H9 (cell line): Measurements from ENCODE around the gene CCDC92B. TPM values are rescaled to one million over a fixed set of nuclear protein-coding genes. Genes with fewer than 3 reads are reported as not detected.
A peak's percentile ranks its signal among the peaks of the same experiment; 100 is the strongest.
"Not testable (repeated sequence)": the region's sequence is repeated elsewhere in the genome, so short reads cannot be mapped to it uniquely, and the experiment has no call there.

Experiments used
- DNase-seq: peaks from one replicate; pipeline ENCODE4 v3.0.0-alpha.2; 2017
- H2AFZ ChIP-seq: one replicate; pipeline ENCODE4 v1.6.1; 2013; ENCODE audit warnings: mild to moderate bottlenecking, low read length, control low read depth, moderate library complexity
- H2AK5ac ChIP-seq: 2 replicates; pipeline ENCODE4 v1.6.1; 2013; ENCODE audit warnings: low read length, control low read depth, mixed read lengths; ENCODE audit not compliant: insufficient read length
- H2BK120ac ChIP-seq: one replicate; pipeline ENCODE4 v1.6.1; 2013; ENCODE audit warnings: low read depth, mild to moderate bottlenecking, low read length, control low read depth, inconsistent platforms; ENCODE audit not compliant: poor library complexity, severe bottlenecking
- H2BK12ac ChIP-seq: 2 replicates; pipeline ENCODE4 v1.6.1; 2013; ENCODE audit warnings: low read length, control low read depth, mixed read lengths, low read depth; ENCODE audit not compliant: insufficient read length
- H2BK15ac ChIP-seq: 2 replicates; pipeline ENCODE4 v1.6.1; 2013; ENCODE audit warnings: low read depth, low read length, control low read depth
- H2BK20ac ChIP-seq: one replicate; pipeline ENCODE4 v1.6.1; 2013; ENCODE audit warnings: low read depth, mild to moderate bottlenecking, low read length, control low read depth, inconsistent platforms; ENCODE audit not compliant: poor library complexity, severe bottlenecking
- H2BK5ac ChIP-seq: 2 replicates; pipeline ENCODE4 v1.6.1; 2013; ENCODE audit warnings: low read length, control low read depth, mixed read lengths; ENCODE audit not compliant: insufficient read length
- H3K14ac ChIP-seq: 2 replicates; pipeline ENCODE4 v1.6.1; 2013; ENCODE audit warnings: low read length, control low read depth; ENCODE audit not compliant: insufficient read depth
- H3K18ac ChIP-seq: 2 replicates; pipeline ENCODE4 v1.6.1; 2013; ENCODE audit warnings: low read depth, mild to moderate bottlenecking, mixed read lengths, low read length, control low read depth; ENCODE audit not compliant: insufficient read length
- H3K23ac ChIP-seq: 2 replicates; pipeline ENCODE4 v1.6.1; 2013; ENCODE audit warnings: low read length, control low read depth, mixed read lengths, low read depth; ENCODE audit not compliant: insufficient read length
- H3K23me2 ChIP-seq: 2 replicates; pipeline ENCODE4 v1.6.1; 2013; ENCODE audit warnings: low read depth, mild to moderate bottlenecking, mixed read lengths, low read length, control low read depth; ENCODE audit not compliant: insufficient read length, poor library complexity, severe bottlenecking
- H3K27ac ChIP-seq: 2 replicates; pipeline ENCODE4 v1.5.1; 2013; ENCODE audit warnings: low read length, control low read depth, mixed read lengths, low read depth; ENCODE audit not compliant: insufficient read length
- H3K27me3 ChIP-seq: 2 replicates; pipeline ENCODE4 v1.6.1; 2013; ENCODE audit warnings: low read length, control low read depth, inconsistent platforms; ENCODE audit not compliant: insufficient read depth
- H3K4ac ChIP-seq: 2 replicates; pipeline ENCODE4 v1.6.1; 2013; ENCODE audit warnings: low read depth, mild to moderate bottlenecking, control low read depth, inconsistent platforms, low read length, moderate library complexity
- H3K4me1 ChIP-seq: 2 replicates; pipeline ENCODE4 v1.6.1; 2013; ENCODE audit warnings: low read length, control low read depth, inconsistent platforms; ENCODE audit not compliant: insufficient read depth
- H3K4me2 ChIP-seq: 2 replicates; pipeline ENCODE4 v1.6.1; 2013; ENCODE audit warnings: low read length, control low read depth, mixed read lengths; ENCODE audit not compliant: insufficient read length, insufficient read depth
- H3K56ac ChIP-seq: 2 replicates; pipeline ENCODE4 v1.6.1; 2013; ENCODE audit warnings: low read depth, mild to moderate bottlenecking, mixed read lengths, low read length, control low read depth; ENCODE audit not compliant: insufficient read length
- H3K79me1 ChIP-seq: 2 replicates; pipeline ENCODE4 v1.6.1; 2013; ENCODE audit warnings: low read depth, mild to moderate bottlenecking, moderate library complexity, low read length, control low read depth, inconsistent platforms; ENCODE audit not compliant: insufficient read depth, poor library complexity, severe bottlenecking
- H3K79me2 ChIP-seq: 2 replicates; pipeline ENCODE4 v1.6.1; 2013; ENCODE audit warnings: low read length, control low read depth, inconsistent platforms; ENCODE audit not compliant: insufficient read depth
- H3K9ac ChIP-seq: 2 replicates; pipeline ENCODE4 v1.6.1; 2013; ENCODE audit warnings: low read length, control low read depth, mixed read lengths; ENCODE audit not compliant: insufficient read length; ENCODE audit errors: extremely low read depth
- H3K9me3 ChIP-seq: one replicate; pipeline ENCODE4 v1.6.1; 2013; ENCODE audit warnings: low read depth, low read length, inconsistent platforms; ENCODE audit not compliant: control insufficient read depth
- H3T11ph ChIP-seq: one replicate; pipeline ENCODE4 v1.6.1; 2013; ENCODE audit warnings: mild to moderate bottlenecking, low read length, control low read depth, inconsistent platforms
- H4K20me1 ChIP-seq: one replicate; pipeline ENCODE4 v1.6.1; 2013; ENCODE audit not compliant: control insufficient read depth, insufficient read length, insufficient read depth
- H4K5ac ChIP-seq: 2 replicates; pipeline ENCODE4 v1.6.1; 2013; ENCODE audit warnings: low read depth, mild to moderate bottlenecking, mixed read lengths, low read length, control low read depth; ENCODE audit not compliant: insufficient read length
- H4K8ac ChIP-seq: replicated peaks from 2 replicates; pipeline ENCODE4 v1.6.1; 2013; ENCODE audit warnings: low read length, control low read depth, mixed read lengths, low read depth; ENCODE audit not compliant: insufficient read length
- H4K91ac ChIP-seq: 2 replicates; pipeline ENCODE4 v1.6.1; 2013; ENCODE audit warnings: low read depth, mild to moderate bottlenecking, moderate library complexity, mixed read lengths, low read length, control low read depth; ENCODE audit not compliant: insufficient read length
- H3K27ac Mint-ChIP-seq, 3 experiments: 2 replicates in 2 of 3; 3 replicates in 1 of 3; pipeline ENCODE4 v1.8.0; 2020 to 2021; ENCODE audit warnings: mixed read lengths in 3 of 3, mild to moderate bottlenecking in 1 of 3, moderate library complexity in 1 of 3
- H3K27me3 Mint-ChIP-seq: 2 replicates; pipeline ENCODE4 v1.8.0; 2021; ENCODE audit warnings: low read depth, mild to moderate bottlenecking, moderate library complexity, mixed read lengths
- H3K36me3 Mint-ChIP-seq, 3 experiments: 2 replicates in 2 of 3; 3 replicates in 1 of 3; pipeline ENCODE4 v1.8.0; 2020 to 2021; ENCODE audit warnings: low read depth in 3 of 3, mixed read lengths in 3 of 3; ENCODE audit not compliant: insufficient read depth in 1 of 3
- H3K4me1 Mint-ChIP-seq, 2 experiments: 2 replicates each; pipeline ENCODE4 v1.8.0; 2020; ENCODE audit warnings: mixed read lengths in 2 of 2
- H3K4me3 Mint-ChIP-seq, 2 experiments: 2 replicates in 1 of 2; 3 replicates in 1 of 2; pipeline ENCODE4 v1.8.0; 2020 to 2021; ENCODE audit warnings: mild to moderate bottlenecking in 2 of 2, mixed read lengths in 2 of 2, moderate library complexity in 1 of 2
- H3K9me3 Mint-ChIP-seq, 2 experiments: 2 replicates in 1 of 2; 3 replicates in 1 of 2; pipeline ENCODE4 v1.8.0; 2020; ENCODE audit warnings: mild to moderate bottlenecking in 2 of 2, mixed read lengths in 2 of 2, moderate library complexity in 1 of 2
- WGBS: extraction: QIAGEN DNeasy Blood & Tissue Kit; methylation state at CpG from one replicate; pipeline ENCODE4 v1.1.7; 2013; ENCODE audit warnings: missing lambda C conversion rate, low lambda C conversion rate, mixed read lengths; ENCODE audit not compliant: insufficient read length; ENCODE audit errors: extremely low coverage; 5-methylcytosine and 5-hydroxymethylcytosine counted together
- total RNA-seq: library from RNA; stranded (reverse); gene quantifications from 2 replicates; pipeline ENCODE4 v1.2.1, GENCODE V29; 2021
- TF ChIP-seq, protein P1 (sequence below): fragments of 200-600 bp; sonication (generic); conservative IDR thresholded peaks from 3 replicates; pipeline ENCODE4 v1.8.0; 2021; ENCODE audit warnings: antibody characterized with exemption, mild to moderate bottlenecking

The CCDC92B gene
- total RNA-seq, 1 experiment from 2014 or later, result 8.0 TPM

- H3K79me2 ChIP-seq, result no peaks in the 10 kb centered on the region
- DNase-seq, result peak; percentile 34
- H3K4me2 ChIP-seq, result no peak overlapping the region
- H4K5ac ChIP-seq, result no peak overlapping the region
- H3K27me3 ChIP-seq, result no peaks in the 10 kb centered on the region
- H2AK5ac ChIP-seq, result no peak overlapping the region
- Mint-ChIP-seq H3K27ac (no peak overlapping the region), H3K27me3 (no peaks in the 10 kb centered on the region), H3K4me1 (peaks cover 6 to 7% of the 10 kb centered on the region in 2 experiments), H3K36me3 (peaks cover 8 to 61% (median 32%) of the 10 kb centered on the region in 3 experiments; a peak in 6 of 7 replicates), H3K9me3 (no peaks in the 10 kb centered on the region), H3K4me3 (no peak overlapping the region)
- H4K8ac ChIP-seq, result no peak overlapping the region
- WGBS, result no CpG with 5 or more reads among the region's 20 CpGs
- no peak overlapping the region for H3K27ac ChIP-seq
- H3K79me1 ChIP-seq, result no peaks in the 10 kb centered on the region
- H2BK5ac ChIP-seq, result no peak overlapping the region
- H2BK15ac ChIP-seq, result no peak overlapping the region
- no peaks in the 10 kb centered on the region for H3K9me3 ChIP-seq
- H4K20me1 ChIP-seq, result no peaks in the 10 kb centered on the region
- H3K9ac ChIP-seq, result no peak overlapping the region
- H2BK120ac ChIP-seq, result no peak overlapping the region
- no peak overlapping the region for H3K4ac ChIP-seq
- no peak overlapping the region for H3T11ph ChIP-seq
- H2AFZ ChIP-seq, result no peak overlapping the region
- no peaks in the 10 kb centered on the region for H3K4me1 ChIP-seq
- H4K91ac ChIP-seq, result no peak overlapping the region
- no peak overlapping the region for H3K23ac ChIP-seq
- H2BK12ac ChIP-seq, result no peak overlapping the region
- no peak overlapping the region for H2BK20ac ChIP-seq
- no peaks in the 10 kb centered on the region for H3K23me2 ChIP-seq
- H3K56ac ChIP-seq, result no peak overlapping the region
- TF ChIP-seq, protein P1, sequence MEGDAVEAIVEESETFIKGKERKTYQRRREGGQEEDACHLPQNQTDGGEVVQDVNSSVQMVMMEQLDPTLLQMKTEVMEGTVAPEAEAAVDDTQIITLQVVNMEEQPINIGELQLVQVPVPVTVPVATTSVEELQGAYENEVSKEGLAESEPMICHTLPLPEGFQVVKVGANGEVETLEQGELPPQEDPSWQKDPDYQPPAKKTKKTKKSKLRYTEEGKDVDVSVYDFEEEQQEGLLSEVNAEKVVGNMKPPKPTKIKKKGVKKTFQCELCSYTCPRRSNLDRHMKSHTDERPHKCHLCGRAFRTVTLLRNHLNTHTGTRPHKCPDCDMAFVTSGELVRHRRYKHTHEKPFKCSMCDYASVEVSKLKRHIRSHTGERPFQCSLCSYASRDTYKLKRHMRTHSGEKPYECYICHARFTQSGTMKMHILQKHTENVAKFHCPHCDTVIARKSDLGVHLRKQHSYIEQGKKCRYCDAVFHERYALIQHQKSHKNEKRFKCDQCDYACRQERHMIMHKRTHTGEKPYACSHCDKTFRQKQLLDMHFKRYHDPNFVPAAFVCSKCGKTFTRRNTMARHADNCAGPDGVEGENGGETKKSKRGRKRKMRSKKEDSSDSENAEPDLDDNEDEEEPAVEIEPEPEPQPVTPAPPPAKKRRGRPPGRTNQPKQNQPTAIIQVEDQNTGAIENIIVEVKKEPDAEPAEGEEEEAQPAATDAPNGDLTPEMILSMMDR, result no peak
- no peak overlapping the region for H3K14ac ChIP-seq
- H3K18ac ChIP-seq, result no peak overlapping the region
Measured at GRCh38 chr17:2700030-2700490, 49.4 kb downstream of the CCDC92B start.

GRCh38 chr17:2699216-2699805, 50.1 kb downstream of the CCDC92B start:
- H2AK5ac ChIP-seq, H3T11ph ChIP-seq, H2BK12ac ChIP-seq, H3K14ac ChIP-seq, H3K23me2 ChIP-seq, H2BK15ac ChIP-seq, H3K4me1 Mint-ChIP-seq, H2BK120ac ChIP-seq, H3K9me3 Mint-ChIP-seq, H3K18ac ChIP-seq, H3K27ac ChIP-seq, H3K4me3 Mint-ChIP-seq, H3K4me1 ChIP-seq, H3K9me3 ChIP-seq, H2AFZ ChIP-seq, H3K23ac ChIP-seq, H3K27ac Mint-ChIP-seq, H2BK5ac ChIP-seq, H3K79me2 ChIP-seq, H4K5ac ChIP-seq, H3K79me1 ChIP-seq, H3K4me2 ChIP-seq, H4K91ac ChIP-seq, H3K27me3 Mint-ChIP-seq, H4K20me1 ChIP-seq, H4K8ac ChIP-seq, H3K56ac ChIP-seq, H3K4ac ChIP-seq, H3K9ac ChIP-seq, H3K27me3 ChIP-seq, H2BK20ac ChIP-seq: not testable (repeated sequence)
- H3K36me3 Mint-ChIP-seq, result peaks cover 8 to 56% (median 35%) of the 10 kb centered on the region in 3 experiments; a peak in 6 of 7 replicates
- no CpG with 5 or more reads among the region's 18 CpGs for WGBS
- DNase-seq, result peak; percentile 24
